ENCODE results near the gene SLC31A1.

The SLC31A1 gene

GRCh38 chr9:113275157-113276131 lies 54.1 kb downstream of the SLC31A1 start, which contains the start of the genes CDC26 and PRPF4:
Gene CDC26 (minus strand): TSS chr9:113275572. CDS start chr9:113272507, 3,065 bp downstream.
Gene PRPF4 (plus strand): TSS chr9:113275658. CDS start chr9:113275744, 86 bp downstream.
- Histone ChIP-seq H3K4me3 (replicated peaks; ENCODE audit: insufficient read depth, low read length) (peak within 1 kb of the TSS; percentile 89), H3K27me3 (ENCODE audit: insufficient read depth, poor library complexity, severe bottlenecking) (no peaks in the 10 kb centered on the region), H3K27ac (replicated peaks) (peak within 1 kb of the TSS; percentile 92)
- DNase-seq (ENCODE audit: low read depth in 1 of 2, low spot score in 1 of 2): peak; percentile 92 to 96
- TF ChIP-seq GABPA (IDR thresholded peaks at IDR 0.05; ENCODE audit: low read depth) (peak; percentile 90), REST (IDR thresholded peaks at IDR 0.05; ENCODE audit: insufficient replicate concordance, low read depth) (peak; percentile 60), SPI1 (IDR thresholded peaks at IDR 0.05; ENCODE audit: borderline replicate concordance, low read depth) (peak; percentile 93), POLR2AphosphoS5 (IDR thresholded peaks at IDR 0.05; ENCODE audit: low read depth) (peak; percentile 99)
- TF ChIP-seq, protein P1, sequence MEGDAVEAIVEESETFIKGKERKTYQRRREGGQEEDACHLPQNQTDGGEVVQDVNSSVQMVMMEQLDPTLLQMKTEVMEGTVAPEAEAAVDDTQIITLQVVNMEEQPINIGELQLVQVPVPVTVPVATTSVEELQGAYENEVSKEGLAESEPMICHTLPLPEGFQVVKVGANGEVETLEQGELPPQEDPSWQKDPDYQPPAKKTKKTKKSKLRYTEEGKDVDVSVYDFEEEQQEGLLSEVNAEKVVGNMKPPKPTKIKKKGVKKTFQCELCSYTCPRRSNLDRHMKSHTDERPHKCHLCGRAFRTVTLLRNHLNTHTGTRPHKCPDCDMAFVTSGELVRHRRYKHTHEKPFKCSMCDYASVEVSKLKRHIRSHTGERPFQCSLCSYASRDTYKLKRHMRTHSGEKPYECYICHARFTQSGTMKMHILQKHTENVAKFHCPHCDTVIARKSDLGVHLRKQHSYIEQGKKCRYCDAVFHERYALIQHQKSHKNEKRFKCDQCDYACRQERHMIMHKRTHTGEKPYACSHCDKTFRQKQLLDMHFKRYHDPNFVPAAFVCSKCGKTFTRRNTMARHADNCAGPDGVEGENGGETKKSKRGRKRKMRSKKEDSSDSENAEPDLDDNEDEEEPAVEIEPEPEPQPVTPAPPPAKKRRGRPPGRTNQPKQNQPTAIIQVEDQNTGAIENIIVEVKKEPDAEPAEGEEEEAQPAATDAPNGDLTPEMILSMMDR (IDR thresholded peaks at IDR 0.05; ENCODE audit: insufficient read depth, low read length): no peak

DNA sequence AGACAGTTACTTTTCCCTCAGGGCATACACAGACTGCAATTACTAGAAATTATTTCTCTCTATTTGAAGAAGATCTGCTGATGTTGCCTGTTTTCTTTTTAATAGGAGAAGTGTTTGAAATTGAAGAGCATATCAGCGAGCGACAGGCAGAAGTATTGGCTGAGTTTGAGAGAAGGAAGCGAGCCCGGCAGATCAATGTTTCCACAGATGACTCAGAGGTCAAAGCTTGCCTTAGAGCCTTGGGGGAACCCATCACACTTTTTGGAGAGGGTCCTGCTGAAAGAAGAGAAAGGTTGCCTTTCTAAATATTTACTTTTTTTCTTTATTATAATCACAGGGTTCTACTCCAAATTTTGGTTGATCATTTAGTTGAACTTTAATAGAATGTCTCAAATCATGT lies 57.5 kb downstream of the SLC31A1 start:
- no peak overlapping the region for H3K4me3 ChIP-seq (replicated peaks; ENCODE audit: insufficient read depth, low read length)
- TF ChIP-seq REST (IDR thresholded peaks at IDR 0.05; ENCODE audit: insufficient replicate concordance, low read depth) (no peak), SPI1 (IDR thresholded peaks at IDR 0.05; ENCODE audit: borderline replicate concordance, low read depth) (no peak), GABPA (IDR thresholded peaks at IDR 0.05; ENCODE audit: low read depth) (no peak), POLR2AphosphoS5 (IDR thresholded peaks at IDR 0.05; ENCODE audit: low read depth) (no peak)
- TF ChIP-seq, protein P1 (IDR thresholded peaks at IDR 0.05; ENCODE audit: insufficient read depth, low read length): no peak
- DNase-seq (ENCODE audit: low read depth in 1 of 2, low spot score in 1 of 2): no peak

GRCh38 chr9:113281356-113281755 lies 60.0 kb downstream of the SLC31A1 start:
- no peak overlapping the region for H3K27ac ChIP-seq (replicated peaks)
- TF ChIP-seq POLR2AphosphoS5 (IDR thresholded peaks at IDR 0.05; ENCODE audit: low read depth): no peak
- TF ChIP-seq GABPA (IDR thresholded peaks at IDR 0.05; ENCODE audit: low read depth): no peak
- DNase-seq (ENCODE audit: low read depth in 1 of 2, low spot score in 1 of 2): no peak

More for the DNA sequence above, 57.5 kb downstream of the SLC31A1 start:
- H3K27me3 ChIP-seq (ENCODE audit: insufficient read depth, poor library complexity, severe bottlenecking): no peaks in the 10 kb centered on the region
- no peak overlapping the region for H3K27ac ChIP-seq (replicated peaks)

GRCh38 chr9:113289091-113289490 lies 67.7 kb downstream of the SLC31A1 start:
- DNase-seq (ENCODE audit: low read depth in 1 of 2, low spot score in 1 of 2): no peak
- Histone ChIP-seq H3K4me3 (replicated peaks; ENCODE audit: insufficient read depth, low read length) (no peak overlapping the region), H3K27ac (replicated peaks) (no peak overlapping the region), H3K27me3 (ENCODE audit: insufficient read depth, poor library complexity, severe bottlenecking) (no peaks in the 10 kb centered on the region)
- TF ChIP-seq, protein P1 (IDR thresholded peaks at IDR 0.05; ENCODE audit: insufficient read depth, low read length): no peak
- TF ChIP-seq POLR2AphosphoS5 (IDR thresholded peaks at IDR 0.05; ENCODE audit: low read depth) (no peak), GABPA (IDR thresholded peaks at IDR 0.05; ENCODE audit: low read depth) (no peak), REST (IDR thresholded peaks at IDR 0.05; ENCODE audit: insufficient replicate concordance, low read depth) (no peak), SPI1 (IDR thresholded peaks at IDR 0.05; ENCODE audit: borderline replicate concordance, low read depth) (no peak)

More at GRCh38 chr9:113281356-113281755, 60.0 kb downstream of the SLC31A1 start:
- H3K4me3 ChIP-seq (replicated peaks; ENCODE audit: insufficient read depth, low read length): no peak overlapping the region
- no peaks in the 10 kb centered on the region for H3K27me3 ChIP-seq (ENCODE audit: insufficient read depth, poor library complexity, severe bottlenecking)
